Esophagus muscularis mucosa (tissue), 4 donors: ENCODE measurements around the gene KLHL25. TPM values are rescaled to one million over a fixed set of nuclear protein-coding genes. Genes with fewer than 3 reads are reported as not detected.

Experiments used
- DNase-seq: peaks from one replicate; pipeline ENCODE4 v3.0.0-alpha.2; 2017; ENCODE audit errors: extremely low spot score
- H3K27ac ChIP-seq, 4 donors: fragments of 200-600 bp; sonication (generic); replicated peaks in 1 of 4; 1 replicate in 3 of 4; 2 replicates in 1 of 4; pipeline ENCODE4 v1.5.1; 2016 to 2019; ENCODE audit warnings: mild to moderate bottlenecking in 1 of 4
- H3K27me3 ChIP-seq, 4 donors: fragments of 200-600 bp; sonication (generic); one replicate each; pipeline versions ENCODE4 v1.5.1 to v1.6.0; 2016 to 2019
- H3K36me3 ChIP-seq, 4 donors: fragments of 200-600 bp; sonication (generic); one replicate each; pipeline ENCODE4 v1.5.1; 2016 to 2019
- H3K4me1 ChIP-seq, 4 donors: fragments of 200-600 bp; sonication (generic); one replicate each; pipeline ENCODE4 v1.5.1; 2016 to 2019
- H3K4me3 ChIP-seq, 4 donors: fragments of 200-600 bp; sonication (generic); 1 replicate in 2 of 4; 2 replicates in 2 of 4; pipeline ENCODE4 v1.5.1; 2016 to 2019; ENCODE audit warnings: mild to moderate bottlenecking in 4 of 4, moderate library complexity in 1 of 4
- H3K9me3 ChIP-seq, 4 donors: fragments of 200-600 bp; sonication (generic); 1 replicate in 3 of 4; 2 replicates in 1 of 4; pipeline ENCODE4 v1.5.1; 2016 to 2019
- CTCF ChIP-seq, 3 experiments: fragments of 200-600 bp in 2 of 3; fragments of 450-650 bp in 1 of 3; sonication (generic) in 2 of 3; IDR thresholded peaks; one replicate each; pipeline ENCODE4 v1.5.1; 2017 to 2019; ENCODE audit warnings: antibody characterized with exemption in 3 of 3, mild to moderate bottlenecking in 2 of 3, moderate library complexity in 1 of 3
- EP300 ChIP-seq: sonication (generic); formaldehyde crosslinking; IDR thresholded peaks from one replicate; pipeline ENCODE4 v1.6.1; 2017; ENCODE audit warnings: antibody characterized with exemption
- POLR2A ChIP-seq: fragments of 450-650 bp; IDR thresholded peaks from one replicate; pipeline ENCODE4 v1.6.1; 2017; ENCODE audit warnings: antibody characterized with exemption, moderate library complexity, mild to moderate bottlenecking, low read depth
- POLR2AphosphoS5 ChIP-seq, 2 donors: sonication (generic); formaldehyde crosslinking; IDR thresholded peaks; one replicate each; pipeline ENCODE4 v1.6.1; 2017; ENCODE audit warnings: antibody characterized with exemption in 2 of 2
- WGBS: methylation state at CpG from one replicate; pipeline ENCODE4 v1.1.5; 2018; 5-methylcytosine and 5-hydroxymethylcytosine counted together
- intact Hi-C: fragments of 100-400 bp; cut with DNase I; formaldehyde crosslinking; loops from one replicate; pipeline ENCODE4 v1.15.1; 2023
- total RNA-seq, 4 donors: library from RNA; depleted of rRNA; stranded (reverse); fragments of >200 nt; gene quantifications; one replicate each; pipeline versions ENCODE4 v1.1.0 to v1.2.1, GENCODE V29; 2016

Gene KLHL25
- total RNA-seq, 4 donors from 2014 or later: 10.8 to 24.4 (median 12.0) TPM

GRCh38 chr15:85788771-85789495, 5.8 kb downstream of the KLHL25 start:
- Histone ChIP-seq H3K36me3 (no peaks in the 10 kb centered on the region), H3K27me3 (no peaks in the 10 kb centered on the region), H3K9me3 (no peaks in the 10 kb centered on the region), H3K27ac (no peak overlapping the region), H3K4me1 (peaks cover 32 to 55% (median 47%) of the 10 kb centered on the region in 4 donors), H3K4me3 (no peak overlapping the region)
- no peak for DNase-seq
- no peak for TF ChIP-seq POLR2AphosphoS5 (IDR thresholded peaks at IDR 0.05)
- no peak for TF ChIP-seq CTCF (IDR thresholded peaks at IDR 0.05)
- no peak for TF ChIP-seq EP300
- TF ChIP-seq POLR2A: no peak
- intact Hi-C loops: no loop called here
- WGBS: 94% methylated on average over 12 of the region's 12 CpGs

- DNase-seq: no peak
- TF ChIP-seq POLR2AphosphoS5 (IDR thresholded peaks at IDR 0.05) (no peak), EP300 (no peak), POLR2A (no peak), CTCF (IDR thresholded peaks at IDR 0.05) (no peak)
- H3K27me3 ChIP-seq: no peaks in the 10 kb centered on the region
- 84% methylated on average over 3 of the region's 3 CpGs for WGBS
- intact Hi-C loops: no loop called here
- no peak overlapping the region for H3K4me3 ChIP-seq
- H3K9me3 ChIP-seq: no peaks in the 10 kb centered on the region
- H3K4me1 ChIP-seq: peaks cover 20 to 36% (median 29%) of the 10 kb centered on the region in 4 donors
- peak overlapping the region; percentile 38 to 80 (median 66) for H3K27ac ChIP-seq
- no peaks in the 10 kb centered on the region for H3K36me3 ChIP-seq
These were observed 8.0 kb downstream of the KLHL25 start for GRCh38 chr15:85786781-85787114.

- intact Hi-C loops: no loop called here
- WGBS: 46% methylated on average over 6 of the region's 10 CpGs
- peak in 1 of 2 donors; percentile 29 for TF ChIP-seq POLR2AphosphoS5 (IDR thresholded peaks at IDR 0.05)
- no peak for TF ChIP-seq EP300
- Histone ChIP-seq H3K36me3 (no peaks in the 10 kb centered on the region), H3K27ac (peak overlapping the region; percentile 38 to 80 (median 66)), H3K4me1 (peaks cover 20 to 36% (median 30%) of the 10 kb centered on the region in 4 donors), H3K27me3 (no peaks in the 10 kb centered on the region), H3K9me3 (no peaks in the 10 kb centered on the region), H3K4me3 (peak overlapping the region in 1 of 4 donors; percentile 5)
- DNase-seq: no peak
These were observed 8.6 kb downstream of the KLHL25 start for GRCh38 chr15:85785887-85786780.

GRCh38 chr15:85782064-85782463, 12.7 kb downstream of the KLHL25 start:
- WGBS: 88% methylated on average over 6 of the region's 6 CpGs
- TF ChIP-seq POLR2AphosphoS5 (IDR thresholded peaks at IDR 0.05) (no peak), EP300 (no peak)
- intact Hi-C loops: no loop called here
- Histone ChIP-seq H3K27ac (no peak overlapping the region), H3K4me3 (no peak overlapping the region), H3K27me3 (no peaks in the 10 kb centered on the region), H3K4me1 (peaks cover 45 to 70% (median 52%) of the 10 kb centered on the region in 4 donors), H3K9me3 (no peaks in the 10 kb centered on the region), H3K36me3 (no peaks in the 10 kb centered on the region)
- DNase-seq: no peak

- Histone ChIP-seq H3K4me3 (no peak overlapping the region), H3K4me1 (peaks cover 37 to 61% (median 42%) of the 10 kb centered on the region in 4 donors), H3K27ac (no peak overlapping the region), H3K36me3 (no peaks in the 10 kb centered on the region), H3K9me3 (no peaks in the 10 kb centered on the region), H3K27me3 (no peaks in the 10 kb centered on the region)
- no peak for DNase-seq
- WGBS: 87% methylated on average over 7 of the region's 7 CpGs
- intact Hi-C loops: no loop called here
- TF ChIP-seq POLR2AphosphoS5 (IDR thresholded peaks at IDR 0.05) (no peak), CTCF (IDR thresholded peaks at IDR 0.05) (no peak), EP300 (no peak), POLR2A (no peak)
These were observed 13.6 kb downstream of the KLHL25 start for GRCh38 chr15:85781099-85781498.
